ENCODE measurements around the gene HK3.

HK3 gene

DNA sequence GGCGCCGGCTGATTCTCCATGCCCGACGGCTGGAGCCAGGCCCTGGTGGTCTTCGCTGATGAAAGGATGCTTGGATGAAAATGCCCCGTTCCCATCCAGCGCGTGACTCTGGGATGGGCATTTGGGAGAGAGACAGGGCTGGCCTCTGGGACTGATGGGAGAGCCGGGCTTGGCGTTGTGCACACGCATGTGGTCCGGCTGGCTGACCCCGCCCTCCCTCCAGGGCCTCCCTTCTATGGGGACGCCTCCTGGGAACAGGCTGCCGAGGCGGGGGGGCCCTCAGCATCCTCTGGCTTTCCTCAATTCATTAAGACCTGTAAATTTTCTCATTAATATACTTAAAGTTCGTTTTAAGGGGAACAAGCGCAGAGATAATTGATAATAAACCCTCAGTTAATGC lies 52.0 kb downstream of the HK3 start:
- DNase-seq = no peak

DNA sequence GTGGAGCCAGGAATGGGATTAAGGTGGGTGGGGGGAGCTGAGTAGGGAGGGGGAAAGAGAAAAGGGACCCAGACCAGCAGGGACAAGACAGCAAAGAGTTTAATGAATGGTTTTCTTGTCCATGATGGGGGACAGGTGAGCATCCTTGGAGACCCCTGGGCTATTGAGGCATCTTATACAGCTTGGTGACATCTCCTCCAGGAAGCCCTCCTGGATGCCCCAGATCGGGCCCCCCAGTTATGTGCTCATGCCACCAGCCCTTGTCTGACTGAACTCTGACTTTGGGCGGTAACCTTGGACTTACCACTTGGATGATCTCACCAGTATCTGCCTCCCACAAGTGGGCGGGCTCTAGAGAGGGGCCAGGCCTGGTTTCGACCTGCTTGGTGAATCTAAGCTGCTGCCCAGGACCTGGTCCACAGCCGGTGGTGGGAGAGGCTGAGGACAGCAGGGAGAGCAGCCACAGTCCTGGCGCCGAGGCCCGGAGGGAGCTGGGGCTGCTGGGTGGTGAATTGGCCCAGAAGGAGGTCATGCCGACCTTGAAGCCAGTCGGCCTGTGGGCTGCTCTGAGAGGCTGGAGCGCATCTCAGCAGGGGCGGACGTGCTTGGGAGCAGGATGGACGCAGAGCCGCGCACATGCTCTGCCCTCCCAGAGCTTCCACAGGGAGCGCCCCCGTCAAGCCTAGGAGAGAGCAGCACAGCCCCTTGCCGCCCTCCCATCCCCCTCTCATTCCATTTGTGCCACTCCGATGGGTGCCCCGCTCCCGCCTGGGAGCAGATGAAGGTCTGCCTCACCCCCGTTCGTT lies 52.6 kb downstream of the HK3 start:
- DNase-seq = no peak

DNA sequence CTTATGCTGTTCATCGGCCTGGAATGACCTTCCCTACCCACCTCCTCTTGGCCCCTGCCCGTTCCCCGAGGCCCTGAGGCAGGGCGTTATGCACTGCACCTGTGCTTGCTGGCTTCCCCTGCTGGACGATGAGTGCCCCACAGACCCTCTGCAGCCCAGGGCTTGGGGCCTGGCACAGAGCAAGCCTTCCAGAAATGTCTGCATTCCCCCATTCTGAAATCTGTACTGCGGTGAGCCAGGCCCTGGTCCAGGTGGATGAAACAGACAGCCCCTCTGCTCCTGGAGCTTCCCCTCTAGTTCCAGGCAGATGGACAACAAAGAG lies 53.8 kb downstream of the HK3 start:
- DNase-seq = no peak

DNA sequence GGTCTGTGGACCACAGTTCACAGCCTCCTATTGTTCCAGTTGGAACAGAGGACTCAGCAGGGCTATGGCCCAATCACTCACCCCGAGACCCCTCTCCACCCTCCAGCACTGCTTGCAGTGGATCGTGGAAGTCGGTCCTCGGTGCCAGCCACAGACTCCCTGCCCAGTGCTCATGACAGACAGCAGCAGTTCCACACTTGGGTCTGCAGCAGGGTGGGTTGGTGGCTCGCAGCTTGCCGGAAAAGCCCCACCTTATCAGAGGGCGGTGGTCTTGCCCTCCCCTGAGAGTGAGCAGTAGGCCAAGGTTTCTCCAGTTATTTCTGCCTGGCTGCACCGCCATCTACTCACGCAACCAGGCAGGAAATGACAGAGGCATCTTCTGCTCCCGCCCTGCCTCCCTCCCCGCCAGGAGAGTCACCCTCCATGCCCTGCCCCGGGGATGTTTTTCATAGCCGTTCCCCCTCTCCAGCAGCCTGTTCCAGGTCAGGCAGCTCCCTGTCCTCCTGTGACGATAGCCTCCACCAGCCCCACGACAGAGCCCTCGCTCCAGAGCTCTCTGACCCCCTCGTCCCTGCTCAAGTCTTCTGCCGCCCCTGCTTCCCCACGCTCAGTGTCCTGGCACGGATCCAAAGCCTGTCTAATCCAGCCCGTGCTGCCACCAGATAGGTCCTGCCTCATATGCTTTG lies 54.3 kb downstream of the HK3 start:
- no peak for DNase-seq

DNA sequence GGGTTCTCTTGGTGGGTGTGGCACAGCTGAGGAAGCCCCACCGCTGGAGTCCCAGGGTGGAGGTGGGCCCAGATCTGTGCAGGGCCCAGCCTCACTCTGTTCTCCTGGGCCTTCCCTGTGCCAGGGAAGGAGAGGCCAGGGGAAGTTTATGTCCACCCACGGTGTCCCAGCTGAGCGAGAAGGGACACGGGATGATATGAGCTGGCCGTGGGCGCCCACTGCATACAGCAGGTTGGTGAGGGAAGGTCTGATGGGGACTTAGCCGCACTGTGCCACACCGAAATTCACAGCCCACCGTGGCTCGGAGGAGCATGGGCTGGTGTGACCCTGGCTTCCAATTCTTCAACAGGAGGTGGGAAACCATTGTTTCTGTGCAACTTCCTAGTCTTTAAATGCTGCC lies 54.9 kb downstream of the HK3 start:
- no peak for DNase-seq

DNA sequence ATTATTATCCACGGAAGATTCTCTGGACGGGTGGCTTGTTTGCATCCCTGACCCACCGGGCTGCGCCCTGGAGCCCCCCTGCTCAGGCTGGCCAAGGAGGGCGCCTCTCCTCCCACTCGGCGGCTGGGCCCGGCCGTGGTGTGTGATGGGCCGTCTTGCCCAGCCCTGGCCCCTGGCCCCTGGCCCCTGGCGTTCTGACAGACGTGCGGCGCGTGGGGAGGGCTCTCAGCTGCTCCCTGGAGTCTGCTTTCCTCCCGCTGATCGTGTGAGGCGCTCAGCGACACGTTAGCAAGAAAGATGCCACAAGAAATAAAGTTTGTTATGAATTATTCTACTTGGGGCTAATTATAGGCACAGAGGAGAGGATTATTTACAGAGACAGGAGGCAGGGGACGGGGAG lies 55.5 kb downstream of the HK3 start:
- no peak for DNase-seq

DNA sequence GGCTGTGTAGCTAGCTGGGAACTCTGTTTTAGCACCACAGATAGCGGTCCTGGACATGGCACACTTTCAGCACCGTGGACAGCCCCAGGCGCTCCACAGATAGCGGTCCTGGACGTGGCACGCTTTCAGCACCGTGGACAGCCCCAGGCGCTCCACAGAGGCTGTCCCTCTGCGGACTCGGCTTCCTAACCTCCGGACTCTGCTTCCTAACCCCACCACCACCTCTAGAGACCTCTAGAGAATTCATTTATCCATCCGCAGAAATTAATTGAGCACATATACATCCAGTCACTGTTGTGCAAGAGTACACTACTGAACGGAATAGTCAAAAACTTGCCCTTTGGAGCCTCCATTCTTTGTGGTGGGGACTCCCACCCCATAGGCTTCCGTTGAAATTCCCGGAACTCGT lies 61.4 kb downstream of the HK3 start:
- DNase-seq = peak; percentile 48

DNA sequence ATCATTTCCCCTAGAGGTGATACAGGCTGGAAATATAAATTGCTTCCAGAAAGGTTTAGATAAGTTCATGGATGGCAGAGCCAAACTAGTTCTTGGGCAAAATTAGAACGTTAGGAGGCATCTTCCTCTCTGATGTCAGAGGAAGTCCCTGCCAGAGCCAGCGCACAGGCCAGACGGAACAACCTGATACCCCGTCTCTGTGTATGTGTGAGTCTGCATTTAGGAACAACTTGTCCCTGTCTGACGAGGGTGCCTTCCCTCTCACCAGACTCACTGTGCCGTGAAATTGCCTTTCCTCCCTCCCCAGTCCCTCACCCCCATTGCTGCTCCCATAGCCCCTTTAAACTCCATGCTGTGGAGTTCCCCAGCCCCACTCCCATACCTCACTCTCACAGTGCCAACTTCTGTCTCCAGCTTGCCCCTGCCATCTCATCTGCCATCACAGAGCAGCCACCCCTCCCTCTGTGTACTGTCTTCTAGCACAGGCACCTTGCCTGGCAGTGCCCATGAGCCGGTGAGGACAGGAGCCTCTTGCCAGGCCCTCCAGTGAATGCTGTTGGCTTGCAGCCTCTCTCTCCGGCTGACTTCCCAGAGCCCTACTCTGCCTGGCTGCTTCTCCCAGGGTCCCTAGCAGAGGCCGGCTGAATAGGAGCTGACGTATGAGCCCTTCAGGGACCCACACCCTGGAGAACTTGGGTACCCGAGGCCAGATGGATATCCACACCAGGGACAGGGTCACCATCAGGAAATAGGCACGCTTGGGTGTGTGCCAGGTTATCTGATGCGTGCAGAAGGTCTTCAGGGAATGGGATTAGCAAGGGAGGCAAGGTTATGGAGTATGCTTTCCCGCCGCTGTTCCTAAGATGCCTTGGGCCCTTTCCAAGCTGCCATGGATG lies 62.1 kb downstream of the HK3 start:
- no peak for DNase-seq

DNA sequence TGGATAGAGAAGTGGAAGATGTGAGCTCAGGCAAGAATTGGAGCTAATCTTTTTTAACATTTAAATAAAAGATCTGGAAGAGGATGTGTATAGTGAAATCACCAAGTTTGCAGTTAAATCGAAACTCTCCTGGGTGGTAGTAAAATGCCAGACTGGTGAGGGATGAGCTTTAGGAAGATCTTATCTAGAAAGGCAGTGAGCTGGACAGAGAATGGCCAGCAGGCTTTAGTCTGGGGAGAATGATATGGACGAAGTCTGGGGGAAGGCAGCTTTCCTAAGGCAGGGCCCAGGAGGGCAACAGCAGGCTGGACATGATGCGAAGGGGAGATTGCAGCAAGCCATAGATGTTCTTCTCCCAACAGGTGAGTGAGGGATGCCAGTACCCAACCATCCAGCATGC lies 63.2 kb downstream of the HK3 start:
- no peak for DNase-seq

DNA sequence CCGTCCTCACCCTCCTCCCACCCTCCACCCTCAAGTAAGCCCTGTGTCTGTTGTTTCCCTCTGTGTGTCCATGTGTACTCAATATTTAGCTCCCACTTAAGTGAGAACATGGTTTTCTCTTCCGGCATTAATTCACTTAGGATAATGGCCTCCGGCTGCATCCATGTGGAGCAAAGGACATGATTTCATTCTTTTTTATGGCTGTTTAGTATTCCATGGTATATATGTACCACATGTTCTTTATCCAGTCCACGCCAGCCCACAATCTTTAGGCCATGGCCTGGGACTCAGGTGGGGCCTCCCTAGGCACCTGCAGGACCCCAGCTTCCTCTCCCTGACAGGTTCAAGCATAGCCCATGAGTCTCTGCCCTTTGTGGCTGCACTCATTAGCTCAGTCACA lies 65.9 kb downstream of the HK3 start:
- DNase-seq = no peak

DNA sequence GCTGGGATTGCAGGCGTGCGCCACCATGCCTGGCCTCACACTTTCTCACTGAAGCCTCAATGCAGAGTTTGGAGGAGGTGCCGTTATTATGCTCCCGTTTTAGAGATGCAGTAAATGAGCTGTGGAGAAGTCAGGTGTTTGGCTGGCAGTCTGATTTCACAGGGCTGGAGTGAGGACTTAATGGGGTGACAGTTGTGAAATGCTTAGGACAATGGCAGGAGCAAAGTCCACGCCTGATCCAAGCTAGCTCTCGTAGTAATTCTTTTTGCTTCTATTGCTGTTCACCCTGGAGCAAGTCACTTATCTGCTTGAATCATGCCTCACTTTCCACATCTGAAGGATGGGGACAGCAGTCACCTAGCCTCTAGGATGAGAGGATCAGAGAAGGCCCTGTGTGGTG lies 67.0 kb downstream of the HK3 start:
- no peak for DNase-seq

DNA sequence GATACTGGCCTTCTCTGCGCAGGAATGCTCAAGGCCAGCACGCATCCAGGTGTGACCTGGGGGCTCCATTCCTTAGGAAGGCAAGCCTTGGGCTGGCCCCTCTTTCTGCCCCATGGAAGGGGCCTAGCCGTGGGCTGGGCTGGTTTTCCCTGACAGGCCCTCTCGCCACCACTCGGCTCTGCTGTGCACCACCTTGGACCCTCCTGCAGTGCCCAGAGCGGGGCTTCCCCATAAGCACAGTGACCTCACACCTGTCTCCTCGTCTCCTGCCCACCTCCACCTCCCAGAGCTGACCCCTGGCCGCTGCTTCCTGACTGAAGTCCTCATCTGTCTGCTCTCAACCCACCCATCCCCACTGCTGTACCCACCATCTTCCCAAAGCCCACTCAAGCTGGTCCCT lies 67.7 kb downstream of the HK3 start:
- no peak for DNase-seq

DNA sequence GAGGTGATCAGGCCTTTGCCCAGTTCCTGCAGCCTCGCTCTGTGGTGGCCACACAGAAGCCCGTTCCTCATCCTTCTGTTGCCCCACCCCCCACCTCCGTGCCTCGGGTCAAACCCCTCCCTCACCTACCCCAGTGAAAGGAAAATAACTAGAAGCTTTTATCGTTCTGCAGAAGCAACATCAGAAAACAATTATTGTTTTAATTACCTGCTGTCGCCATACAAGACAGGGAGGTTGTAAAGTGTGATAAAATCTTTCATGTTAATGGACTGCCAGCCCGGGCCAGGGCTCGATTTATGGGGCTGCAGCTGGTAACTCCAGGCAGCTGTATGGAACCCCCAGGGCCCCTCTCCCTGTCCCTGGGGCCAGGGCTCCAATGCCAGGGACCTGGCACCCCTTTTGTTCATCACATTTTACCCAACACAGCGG lies 68.1 kb downstream of the HK3 start:
- no peak for DNase-seq
